HEK293 (cell line): ENCODE measurements around the gene FRMD3.

Experiments used
- GFI1B ChIP-seq: fragments of 450-650 bp; formaldehyde crosslinking; IDR thresholded peaks from 2 replicates; pipeline ENCODE4 v1.5.1; 2016; ENCODE audit warnings: missing biosample characterization, missing genetic modification characterization
- PBX3 ChIP-seq: sonication (generic); formaldehyde crosslinking; IDR thresholded peaks from 2 replicates; pipeline ENCODE4 v1.8.1; 2022; ENCODE audit warnings: mild to moderate bottlenecking, moderate library complexity, missing genetic modification reagents
- WT1 ChIP-seq: fragments of 450-650 bp; formaldehyde crosslinking; IDR thresholded peaks from 2 replicates; pipeline ENCODE4 v1.5.1; 2016; ENCODE audit warnings: missing biosample characterization, missing genetic modification characterization
- YY1 ChIP-seq: fragments of 450-650 bp; formaldehyde crosslinking; IDR thresholded peaks from 2 replicates; pipeline ENCODE4 v1.5.1; 2018; ENCODE audit warnings: missing biosample characterization, missing genetic modification characterization
- ZNF274 ChIP-seq, 2 experiments: fragments of 200-500 bp in 1 of 2; fragments of 450-650 bp in 1 of 2; sonication (Bioruptor generic) in 1 of 2; formaldehyde crosslinking in 1 of 2; IDR thresholded peaks; 2 replicates each; pipeline versions ENCODE4 v1.5.1 to v1.6.1; 2014 to 2016; ENCODE audit warnings: borderline replicate concordance in 1 of 2, inconsistent platforms in 1 of 2, low read length in 1 of 2, missing biosample characterization in 1 of 2, missing genetic modification characterization in 1 of 2
- ZNF324 ChIP-seq: fragments of 450-650 bp; formaldehyde crosslinking; IDR thresholded peaks from 2 replicates; pipeline ENCODE4 v1.5.1; 2016; ENCODE audit warnings: missing biosample characterization, missing genetic modification characterization
- ZNF701 ChIP-seq: fragments of 450-650 bp; formaldehyde crosslinking; IDR thresholded peaks from 2 replicates; pipeline ENCODE4 v1.5.1; 2016; ENCODE audit warnings: missing biosample characterization, missing genetic modification characterization
- ZNF777 ChIP-seq: fragments of 450-650 bp; formaldehyde crosslinking; IDR thresholded peaks from 2 replicates; pipeline ENCODE4 v1.5.1; 2017; ENCODE audit warnings: missing biosample characterization, missing genetic modification characterization, borderline replicate concordance
- ZXDB ChIP-seq: fragments of 450-650 bp; formaldehyde crosslinking; IDR thresholded peaks from 2 replicates; pipeline ENCODE4 v1.5.1; 2016; ENCODE audit warnings: missing biosample characterization, missing genetic modification characterization
- TF ChIP-seq, protein P1 (sequence below): fragments of 450-650 bp; formaldehyde crosslinking; IDR thresholded peaks from 2 replicates; pipeline ENCODE4 v1.5.1; 2016; ENCODE audit warnings: missing biosample characterization, missing genetic modification characterization

GRCh38 chr9:83503866-83504265 lies 34.3 kb downstream of the FRMD3 start:
- TF ChIP-seq YY1 (tag by site-specific recombination) (no peak), WT1 (tag by site-specific recombination) (no peak), PBX3 (CRISPR knock-in tag) (no peak), GFI1B (tag by site-specific recombination) (no peak), ZNF274 (IDR thresholded peaks at IDR 0.05; ENCODE audit: low read length) (no peak), ZNF274 (tag by site-specific recombination; IDR thresholded peaks at IDR 0.05; ENCODE audit: borderline replicate concordance) (no peak), ZNF324 (tag by site-specific recombination) (no peak), ZNF701 (no peak), ZXDB (tag by site-specific recombination) (no peak), ZNF777 (no peak)
- TF ChIP-seq, protein P1, sequence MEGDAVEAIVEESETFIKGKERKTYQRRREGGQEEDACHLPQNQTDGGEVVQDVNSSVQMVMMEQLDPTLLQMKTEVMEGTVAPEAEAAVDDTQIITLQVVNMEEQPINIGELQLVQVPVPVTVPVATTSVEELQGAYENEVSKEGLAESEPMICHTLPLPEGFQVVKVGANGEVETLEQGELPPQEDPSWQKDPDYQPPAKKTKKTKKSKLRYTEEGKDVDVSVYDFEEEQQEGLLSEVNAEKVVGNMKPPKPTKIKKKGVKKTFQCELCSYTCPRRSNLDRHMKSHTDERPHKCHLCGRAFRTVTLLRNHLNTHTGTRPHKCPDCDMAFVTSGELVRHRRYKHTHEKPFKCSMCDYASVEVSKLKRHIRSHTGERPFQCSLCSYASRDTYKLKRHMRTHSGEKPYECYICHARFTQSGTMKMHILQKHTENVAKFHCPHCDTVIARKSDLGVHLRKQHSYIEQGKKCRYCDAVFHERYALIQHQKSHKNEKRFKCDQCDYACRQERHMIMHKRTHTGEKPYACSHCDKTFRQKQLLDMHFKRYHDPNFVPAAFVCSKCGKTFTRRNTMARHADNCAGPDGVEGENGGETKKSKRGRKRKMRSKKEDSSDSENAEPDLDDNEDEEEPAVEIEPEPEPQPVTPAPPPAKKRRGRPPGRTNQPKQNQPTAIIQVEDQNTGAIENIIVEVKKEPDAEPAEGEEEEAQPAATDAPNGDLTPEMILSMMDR (tag by site-specific recombination) = no peak
